ENCODE results near the gene NAMPT.

Gene NAMPT

GRCh38 chr7:106270122-106270977, 14.4 kb downstream of the NAMPT start:
- DNase-seq = no peak

- DNase-seq = no peak
Observed at GRCh38 chr7:106269254-106269961, 15.4 kb downstream of the NAMPT start.

- DNase-seq = no peak
Observed at GRCh38 chr7:106265133-106265532, 19.6 kb downstream of the NAMPT start.

- no peak for DNase-seq
Observed at GRCh38 chr7:106262221-106262881, 22.4 kb downstream of the NAMPT start.

- DNase-seq = no peak
Observed at GRCh38 chr7:106260136-106260561, 24.6 kb downstream of the NAMPT start.

GRCh38 chr7:106258789-106259188, 26.0 kb downstream of the NAMPT start:
- no peak for DNase-seq

- no peak for DNase-seq
Observed at GRCh38 chr7:106257752-106258151, 27.0 kb downstream of the NAMPT start.

GRCh38 chr7:106256144-106256543, 28.6 kb downstream of the NAMPT start:
- DNase-seq = no peak

GRCh38 chr7:106255246-106255645, 29.5 kb downstream of the NAMPT start:
- no peak for DNase-seq

GRCh38 chr7:106254525-106255116, 30.2 kb downstream of the NAMPT start:
- DNase-seq = no peak

- no peak for DNase-seq
Observed at GRCh38 chr7:106252568-106252967, 32.2 kb downstream of the NAMPT start.

- no peak for DNase-seq
Observed at GRCh38 chr7:106249488-106249887, 35.3 kb downstream of the NAMPT start.

GRCh38 chr7:106248600-106248999, 36.2 kb downstream of the NAMPT start:
- no peak for DNase-seq

- DNase-seq = no peak
Observed at GRCh38 chr7:106247841-106248240, 36.9 kb downstream of the NAMPT start.

- no peak for DNase-seq
Observed at GRCh38 chr7:106246902-106247711, 37.7 kb downstream of the NAMPT start.

- no peak for DNase-seq
Observed at GRCh38 chr7:106243893-106244292, 40.9 kb downstream of the NAMPT start.

- DNase-seq = no peak
Observed at GRCh38 chr7:106239406-106239805, 45.4 kb downstream of the NAMPT start.

- no peak for DNase-seq
Observed at GRCh38 chr7:106238830-106239229, 46.0 kb downstream of the NAMPT start.

GRCh38 chr7:106236065-106236464, 48.7 kb downstream of the NAMPT start:
- no peak for DNase-seq

GRCh38 chr7:106234425-106234824, 50.4 kb downstream of the NAMPT start:
- no peak for DNase-seq

- no peak for DNase-seq
Observed at GRCh38 chr7:106231856-106232490, 52.8 kb downstream of the NAMPT start.

- no peak for DNase-seq
Observed at GRCh38 chr7:106225856-106226255, 58.9 kb downstream of the NAMPT start.
